GM19452 (cell line): ENCODE results near the gene ZNF519.

Source experiments
- ATAC-seq: cut with Tn5 transposase; IDR thresholded peaks from one replicate; pipeline ENCODE4 v1.9.1; 2021; ENCODE audit not compliant: unreplicated experiment

The ZNF519 gene

DNA sequence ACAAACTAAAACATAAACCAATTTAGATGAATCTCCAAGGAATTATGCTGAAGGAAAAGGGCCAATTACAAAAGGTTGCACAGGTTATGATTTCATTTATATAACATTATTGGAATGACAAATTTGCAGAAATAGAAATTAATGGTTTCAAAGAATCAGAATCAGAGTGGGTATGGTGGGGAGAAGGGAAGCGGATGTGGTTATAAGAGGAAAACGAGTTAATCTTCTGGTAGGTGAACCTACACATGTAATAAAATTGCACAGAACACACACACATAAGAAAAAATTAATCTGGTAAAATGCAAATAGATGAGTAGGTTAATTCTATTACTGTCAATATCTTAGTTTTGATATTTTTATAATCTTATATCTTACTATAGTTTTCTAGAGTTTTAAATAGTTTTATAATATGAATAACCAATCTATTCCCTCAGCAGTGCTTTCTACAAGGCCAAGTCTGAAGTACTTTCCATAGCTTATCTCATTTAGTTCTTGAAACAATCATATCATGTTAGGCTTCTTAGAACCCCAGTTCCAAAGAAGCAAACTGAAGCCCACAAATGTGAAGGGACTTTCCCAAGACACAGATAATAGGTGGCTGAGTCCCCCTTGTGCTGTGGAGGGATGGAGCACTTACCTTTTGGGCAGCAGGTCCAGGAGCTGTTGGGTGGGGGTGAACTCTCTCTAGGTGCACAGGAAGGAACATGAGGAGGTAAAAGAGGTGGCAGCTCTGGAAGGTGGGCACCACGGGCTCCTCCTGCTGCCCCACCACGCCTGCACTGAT is 31.5 kb downstream of the ZNF519 start:
- no peak for ATAC-seq

DNA sequence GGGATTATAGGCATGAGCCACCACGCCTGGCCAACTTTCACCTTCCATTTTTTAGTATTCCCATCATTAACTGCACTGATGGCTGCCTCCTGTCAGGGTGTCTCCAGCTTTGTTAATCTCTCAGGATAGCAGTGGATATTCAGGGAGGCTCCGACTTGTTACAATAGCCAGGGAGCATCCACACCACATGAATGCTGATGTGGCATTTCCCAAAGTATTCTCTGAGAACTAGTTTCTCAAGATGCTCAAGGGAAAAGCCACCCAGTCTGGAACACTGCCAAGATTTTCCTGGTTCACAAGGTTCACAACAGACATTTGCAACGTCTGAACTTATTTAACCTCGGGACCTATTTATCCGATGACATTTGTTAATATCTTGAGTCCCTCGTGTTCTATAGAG is 33.8 kb downstream of the ZNF519 start:
- no peak for ATAC-seq

DNA sequence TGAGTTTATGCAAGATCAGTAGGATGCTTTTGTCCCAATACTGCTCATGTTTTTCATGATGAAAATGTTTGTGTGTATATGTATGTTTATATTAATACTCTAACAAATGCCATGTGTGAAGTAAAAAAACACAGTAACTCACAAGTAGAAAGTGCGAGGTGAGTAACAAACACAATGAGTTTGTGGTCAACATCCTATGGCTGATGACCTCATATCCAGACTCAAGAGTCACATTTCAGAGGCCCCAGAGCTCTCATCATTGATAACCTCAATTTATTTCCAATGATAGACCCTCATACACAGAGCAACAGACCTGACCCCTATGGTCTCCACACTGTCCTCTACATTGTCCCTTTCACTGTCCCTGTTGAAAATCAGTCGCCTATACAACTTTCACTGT is 34.5 kb downstream of the ZNF519 start:
- no peak for ATAC-seq

GRCh38 chr18:14093307-14093915 is 38.8 kb downstream of the ZNF519 start:
- no peak for ATAC-seq

- ATAC-seq = no peak
Measured at GRCh38 chr18:14092625-14093306, 39.5 kb downstream of the ZNF519 start.

GRCh38 chr18:14089781-14090180 is 42.5 kb downstream of the ZNF519 start:
- ATAC-seq = no peak

DNA sequence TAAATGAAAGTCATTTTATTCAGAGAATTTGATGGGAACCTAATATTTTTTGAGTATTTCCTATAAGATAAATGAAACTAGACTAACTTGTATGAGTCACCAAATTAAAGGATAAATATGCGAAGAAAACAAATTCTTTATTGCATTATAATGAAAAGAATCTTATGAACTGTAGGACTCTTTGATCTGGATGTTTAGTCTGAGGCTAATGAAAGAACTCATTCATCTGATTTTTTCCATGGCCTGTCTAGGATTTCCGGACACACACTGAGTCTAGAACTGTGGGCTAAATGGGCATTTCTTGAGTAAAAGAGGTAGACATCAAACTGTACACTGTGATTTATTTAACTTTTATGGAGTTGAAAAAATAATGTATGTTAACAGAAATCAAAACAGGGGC is 43.0 kb downstream of the ZNF519 start:
- no peak for ATAC-seq

GRCh38 chr18:14086458-14087231 is 45.6 kb downstream of the ZNF519 start:
- peak; percentile 61 for ATAC-seq

DNA sequence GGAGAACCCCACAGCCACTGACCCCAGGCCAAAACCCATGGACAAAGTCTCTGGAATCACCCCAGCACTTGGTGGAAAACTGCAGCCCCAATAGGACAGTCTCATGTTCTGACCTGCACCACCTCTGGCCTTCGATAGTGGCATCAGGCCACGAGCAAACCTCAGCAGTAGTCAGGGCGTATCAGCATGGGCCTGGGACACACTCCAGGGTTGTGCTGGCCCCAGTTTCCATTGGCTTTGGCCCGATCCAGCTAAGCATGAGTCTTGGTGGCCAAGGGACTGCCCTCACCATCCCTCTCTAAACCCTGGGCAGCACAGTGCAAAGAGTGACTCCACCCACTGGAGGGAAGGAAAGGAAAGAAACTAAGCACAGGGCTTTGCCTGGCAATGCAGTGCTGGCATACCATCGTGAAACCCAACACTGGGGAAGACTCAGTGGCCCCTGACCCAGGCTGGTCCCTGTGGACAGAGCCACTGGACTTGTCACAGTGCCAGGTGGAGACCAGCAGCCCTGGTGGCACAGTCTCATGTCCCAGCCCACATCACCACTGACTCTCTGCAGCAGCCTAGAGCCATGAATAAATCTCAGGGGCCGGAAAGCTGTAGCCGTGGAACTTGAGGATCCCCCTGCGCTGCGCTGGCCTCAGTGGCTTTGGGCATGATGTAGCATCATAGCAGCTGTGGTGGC is 46.3 kb downstream of the ZNF519 start:
- no peak for ATAC-seq

- no peak for ATAC-seq
Measured at GRCh38 chr18:14075196-14075595, 57.0 kb downstream of the ZNF519 start.

GRCh38 chr18:14074187-14074586 is 58.0 kb downstream of the ZNF519 start:
- ATAC-seq = no peak

- ATAC-seq = no peak
Measured at GRCh38 chr18:14053661-14054060, 78.6 kb downstream of the ZNF519 start.
